Esophagus muscularis mucosa (tissue), 4 donors: Measurements from ENCODE around the gene TMCC1. TPM values are rescaled to one million over a fixed set of nuclear protein-coding genes. Genes with fewer than 3 reads are reported as not detected.

Experiments used
- DNase-seq: peaks from one replicate; pipeline ENCODE4 v3.0.0-alpha.2; 2017; ENCODE audit errors: extremely low spot score
- H3K27ac ChIP-seq, 4 donors: fragments of 200-600 bp; sonication (generic); replicated peaks in 1 of 4; 1 replicate in 3 of 4; 2 replicates in 1 of 4; pipeline ENCODE4 v1.5.1; 2016 to 2019; ENCODE audit warnings: mild to moderate bottlenecking in 1 of 4
- H3K27me3 ChIP-seq, 4 donors: fragments of 200-600 bp; sonication (generic); one replicate each; pipeline versions ENCODE4 v1.5.1 to v1.6.0; 2016 to 2019
- H3K36me3 ChIP-seq, 4 donors: fragments of 200-600 bp; sonication (generic); one replicate each; pipeline ENCODE4 v1.5.1; 2016 to 2019
- H3K4me1 ChIP-seq, 4 donors: fragments of 200-600 bp; sonication (generic); one replicate each; pipeline ENCODE4 v1.5.1; 2016 to 2019
- H3K4me3 ChIP-seq, 4 donors: fragments of 200-600 bp; sonication (generic); 1 replicate in 2 of 4; 2 replicates in 2 of 4; pipeline ENCODE4 v1.5.1; 2016 to 2019; ENCODE audit warnings: mild to moderate bottlenecking in 4 of 4, moderate library complexity in 1 of 4
- H3K9me3 ChIP-seq, 4 donors: fragments of 200-600 bp; sonication (generic); 1 replicate in 3 of 4; 2 replicates in 1 of 4; pipeline ENCODE4 v1.5.1; 2016 to 2019
- EP300 ChIP-seq: sonication (generic); formaldehyde crosslinking; IDR thresholded peaks from one replicate; pipeline ENCODE4 v1.6.1; 2017; ENCODE audit warnings: antibody characterized with exemption
- POLR2A ChIP-seq: fragments of 450-650 bp; IDR thresholded peaks from one replicate; pipeline ENCODE4 v1.6.1; 2017; ENCODE audit warnings: antibody characterized with exemption, moderate library complexity, mild to moderate bottlenecking, low read depth
- POLR2AphosphoS5 ChIP-seq, 2 donors: sonication (generic); formaldehyde crosslinking; IDR thresholded peaks; one replicate each; pipeline ENCODE4 v1.6.1; 2017; ENCODE audit warnings: antibody characterized with exemption in 2 of 2
- WGBS: methylation state at CpG from one replicate; pipeline ENCODE4 v1.1.5; 2018; 5-methylcytosine and 5-hydroxymethylcytosine counted together
- intact Hi-C: fragments of 100-400 bp; cut with DNase I; formaldehyde crosslinking; loops from one replicate; pipeline ENCODE4 v1.15.1; 2023
- total RNA-seq, 4 donors: library from RNA; depleted of rRNA; stranded (reverse); fragments of >200 nt; gene quantifications; one replicate each; pipeline versions ENCODE4 v1.1.0 to v1.2.1, GENCODE V29; 2016
- TF ChIP-seq, protein P1 (sequence below), 3 experiments: fragments of 200-600 bp in 2 of 3; fragments of 450-650 bp in 1 of 3; sonication (generic) in 2 of 3; IDR thresholded peaks; one replicate each; pipeline ENCODE4 v1.5.1; 2017 to 2019; ENCODE audit warnings: antibody characterized with exemption in 3 of 3, mild to moderate bottlenecking in 2 of 3, moderate library complexity in 1 of 3

The TMCC1 gene
- total RNA-seq, 4 donors from 2014 or later, result 24.5 to 36.2 (median 28.9) TPM

- DNase-seq, result no peak
- Histone ChIP-seq H3K27ac (peak overlapping the region; percentile 17 to 34 (median 29)), H3K4me3 (no peak overlapping the region), H3K9me3 (no peaks in the 10 kb centered on the region), H3K27me3 (no peaks in the 10 kb centered on the region), H3K36me3 (no peaks in the 10 kb centered on the region), H3K4me1 (peaks cover 8 to 58% (median 48%) of the 10 kb centered on the region in 4 donors)
- TF ChIP-seq POLR2AphosphoS5 (IDR thresholded peaks at IDR 0.05) (no peak), POLR2A (no peak), EP300 (no peak)
- TF ChIP-seq, protein P1, sequence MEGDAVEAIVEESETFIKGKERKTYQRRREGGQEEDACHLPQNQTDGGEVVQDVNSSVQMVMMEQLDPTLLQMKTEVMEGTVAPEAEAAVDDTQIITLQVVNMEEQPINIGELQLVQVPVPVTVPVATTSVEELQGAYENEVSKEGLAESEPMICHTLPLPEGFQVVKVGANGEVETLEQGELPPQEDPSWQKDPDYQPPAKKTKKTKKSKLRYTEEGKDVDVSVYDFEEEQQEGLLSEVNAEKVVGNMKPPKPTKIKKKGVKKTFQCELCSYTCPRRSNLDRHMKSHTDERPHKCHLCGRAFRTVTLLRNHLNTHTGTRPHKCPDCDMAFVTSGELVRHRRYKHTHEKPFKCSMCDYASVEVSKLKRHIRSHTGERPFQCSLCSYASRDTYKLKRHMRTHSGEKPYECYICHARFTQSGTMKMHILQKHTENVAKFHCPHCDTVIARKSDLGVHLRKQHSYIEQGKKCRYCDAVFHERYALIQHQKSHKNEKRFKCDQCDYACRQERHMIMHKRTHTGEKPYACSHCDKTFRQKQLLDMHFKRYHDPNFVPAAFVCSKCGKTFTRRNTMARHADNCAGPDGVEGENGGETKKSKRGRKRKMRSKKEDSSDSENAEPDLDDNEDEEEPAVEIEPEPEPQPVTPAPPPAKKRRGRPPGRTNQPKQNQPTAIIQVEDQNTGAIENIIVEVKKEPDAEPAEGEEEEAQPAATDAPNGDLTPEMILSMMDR (IDR thresholded peaks at IDR 0.05), result no peak
- intact Hi-C loops, result no loop called here
Measured at GRCh38 chr3:129690406-129690805, 203.1 kb downstream of the TMCC1 start.

DNA sequence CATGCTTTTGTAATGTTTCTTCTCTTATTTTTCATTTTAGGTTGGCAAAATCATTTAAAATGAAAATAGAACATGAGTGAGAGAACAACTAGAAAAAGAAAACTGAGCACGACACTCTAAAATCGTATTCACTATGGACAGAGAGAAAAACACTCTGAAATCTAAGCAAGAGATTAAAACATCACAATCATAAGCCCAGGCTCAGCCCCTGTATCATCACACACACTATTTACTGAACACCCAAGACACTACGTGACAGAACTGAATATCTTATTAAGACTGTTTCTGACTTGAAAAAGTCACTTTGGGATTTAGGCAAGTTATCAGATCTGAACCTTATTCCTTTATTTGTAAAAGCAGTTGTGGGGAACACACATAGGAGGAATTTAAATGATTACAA lies 204.5 kb downstream of the TMCC1 start:
- no peak for DNase-seq
- H3K27me3 ChIP-seq, result no peaks in the 10 kb centered on the region
- H3K27ac ChIP-seq, result peak overlapping the region; percentile 60 to 80 (median 69)
- TF ChIP-seq POLR2AphosphoS5 (IDR thresholded peaks at IDR 0.05) (no peak), EP300 (no peak), POLR2A (no peak)
- TF ChIP-seq, protein P1 (IDR thresholded peaks at IDR 0.05), result no peak
- peaks cover 8 to 70% (median 48%) of the 10 kb centered on the region in 4 donors for H3K4me1 ChIP-seq
- no peaks in the 10 kb centered on the region for H3K36me3 ChIP-seq
- 46% methylated on average over 3 of the region's 3 CpGs for WGBS
- peak overlapping the region in 1 of 4 donors; percentile 52 for H3K4me3 ChIP-seq
- H3K9me3 ChIP-seq, result no peaks in the 10 kb centered on the region
- intact Hi-C loops, result no loop called here

GRCh38 chr3:129688271-129688895 lies 205.1 kb downstream of the TMCC1 start:
- Histone ChIP-seq H3K36me3 (no peaks in the 10 kb centered on the region), H3K4me3 (peak overlapping the region; percentile 41 to 57 (median 48)), H3K27ac (peak overlapping the region; percentile 60 to 80 (median 69)), H3K9me3 (no peaks in the 10 kb centered on the region), H3K4me1 (peaks cover 8 to 71% (median 50%) of the 10 kb centered on the region in 4 donors), H3K27me3 (no peaks in the 10 kb centered on the region)
- WGBS, result 28% methylated on average over 11 of the region's 11 CpGs
- TF ChIP-seq, protein P1 (IDR thresholded peaks at IDR 0.05), result peak in 1 of 3 experiments; percentile 15
- no peak for TF ChIP-seq EP300
- intact Hi-C loops, result no loop called here
- DNase-seq, result peak; percentile 93

- no peaks in the 10 kb centered on the region for H3K9me3 ChIP-seq
- H3K27me3 ChIP-seq, result no peaks in the 10 kb centered on the region
- peaks cover 8 to 69% (median 50%) of the 10 kb centered on the region in 4 donors for H3K4me1 ChIP-seq
- WGBS, result 81% methylated on average over 2 of the region's 2 CpGs
- DNase-seq, result no peak
- TF ChIP-seq, protein P1 (IDR thresholded peaks at IDR 0.05), result no peak
- TF ChIP-seq POLR2AphosphoS5 (IDR thresholded peaks at IDR 0.05), result no peak
- TF ChIP-seq EP300, result no peak
- no peak for TF ChIP-seq POLR2A
- H3K36me3 ChIP-seq, result no peaks in the 10 kb centered on the region
- H3K27ac ChIP-seq, result peak overlapping the region in 3 of 4 donors; percentile 60 to 80 (median 74)
- H3K4me3 ChIP-seq, result peak overlapping the region in 3 of 4 donors; percentile 41 to 52 (median 45)
- intact Hi-C loops, result no loop called here
Measured at GRCh38 chr3:129687586-129688125, 205.9 kb downstream of the TMCC1 start.
